Smooth muscle cell (in vitro differentiated cells): Measurements from ENCODE around the gene MIB1. TPM values are rescaled to one million over a fixed set of nuclear protein-coding genes. Genes with fewer than 3 reads are reported as not detected.

Experiments
- DNase-seq: peaks from one replicate; lab custom pipeline; 2025; ENCODE audit not compliant: unreplicated experiment; lab: John Stamatoyannopoulos, UW
- H2AFZ ChIP-seq: fragments of 200-600 bp; sonication (generic); 2 replicates; pipeline ENCODE4 v1.6.0; 2016; ENCODE audit warnings: antibody characterized with exemption, low read depth, mild to moderate bottlenecking
- H3F3A ChIP-seq: fragments of 200-600 bp; sonication (generic); 2 replicates; pipeline ENCODE4 v1.6.0; 2017; ENCODE audit warnings: antibody characterized with exemption, low read depth
- H3K27ac ChIP-seq: fragments of 200-600 bp; sonication (generic); 2 replicates; pipeline ENCODE4 v1.5.1; 2016; ENCODE audit warnings: low read depth, mild to moderate bottlenecking
- H3K27me3 ChIP-seq: fragments of 200-600 bp; sonication (generic); 2 replicates; pipeline ENCODE4 v1.6.1; 2016; ENCODE audit warnings: low read depth, mild to moderate bottlenecking
- H3K36me3 ChIP-seq: fragments of 200-600 bp; sonication (generic); 2 replicates; pipeline ENCODE4 v1.5.1; 2016; ENCODE audit warnings: low read depth
- H3K4me1 ChIP-seq: fragments of 200-600 bp; sonication (generic); 2 replicates; pipeline ENCODE4 v1.5.1; 2016; ENCODE audit warnings: low read depth
- H3K4me2 ChIP-seq: fragments of 200-600 bp; sonication (generic); 2 replicates; pipeline ENCODE4 v1.6.0; 2016; ENCODE audit warnings: mild to moderate bottlenecking
- H3K4me3 ChIP-seq: fragments of 200-600 bp; sonication (generic); 2 replicates; pipeline ENCODE4 v1.5.1; 2016; ENCODE audit warnings: mild to moderate bottlenecking
- H3K79me2 ChIP-seq: fragments of 200-600 bp; sonication (generic); 2 replicates; pipeline ENCODE4 v1.6.0; 2016; ENCODE audit warnings: low read depth, mild to moderate bottlenecking
- H3K9ac ChIP-seq: fragments of 200-600 bp; sonication (generic); 2 replicates; pipeline ENCODE4 v1.6.0; 2016; ENCODE audit warnings: low read depth
- H3K9me3 ChIP-seq: fragments of 200-600 bp; sonication (generic); replicated peaks from 2 replicates; pipeline ENCODE4 v1.5.1; 2016; ENCODE audit warnings: low read depth
- H4K20me1 ChIP-seq: fragments of 200-600 bp; sonication (generic); 2 replicates; pipeline ENCODE4 v1.6.0; 2016; ENCODE audit warnings: low read depth
- WGBS: methylation state at CpG from one replicate; pipeline ENCODE4 v1.1.7; 2016; ENCODE audit warnings: low lambda C conversion rate; 5-methylcytosine and 5-hydroxymethylcytosine counted together
- polyA plus RNA-seq: library from polyadenylated mRNA; unstranded; fragments of >200 nt; fragmentation: Nextera tagmentation; extraction: Ambion mirVana; gene quantifications from 2 replicates; pipeline ENCODE4 v1.2.1, GENCODE V29; 2016
- total RNA-seq: library from RNA; depleted of rRNA; stranded (reverse); fragments of >200 nt; gene quantifications from 2 replicates; pipeline ENCODE4 v1.2.3, GENCODE V29; 2014
- TF ChIP-seq, protein P1 (sequence below): fragments of 200-600 bp; sonication (generic); IDR thresholded peaks from 2 replicates; pipeline ENCODE4 v1.5.1; 2017; ENCODE audit warnings: borderline replicate concordance, mild to moderate bottlenecking, antibody characterized with exemption; ENCODE audit not compliant: insufficient read depth, poor library complexity, severe bottlenecking

The MIB1 gene
- total and polyA plus RNA-seq, 2 experiments from 2014 or later = 9.2 to 69.1 TPM

DNA sequence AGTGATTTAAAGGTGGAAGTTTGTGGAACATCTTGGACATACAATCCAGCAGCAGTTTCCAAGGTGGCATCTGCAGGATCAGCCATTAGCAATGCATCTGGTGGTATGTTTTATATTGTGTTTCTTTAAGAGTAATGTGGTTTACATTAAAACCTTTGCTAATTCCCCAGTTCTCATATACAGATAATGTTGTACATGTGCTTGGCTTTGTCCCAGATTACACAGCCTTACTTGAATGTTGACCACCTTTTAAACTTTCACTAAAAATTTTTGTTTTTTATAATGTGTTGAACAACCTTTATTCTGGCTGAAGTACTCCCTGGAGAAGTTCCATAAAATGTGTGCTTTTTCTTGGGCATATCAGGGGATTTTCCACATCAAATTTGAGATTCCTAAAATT lies 57.5 kb downstream of the MIB1 start:
- no peaks in the 10 kb centered on the region for H3K4me1 ChIP-seq
- no peak overlapping the region for H3K4me3 ChIP-seq
- H2AFZ ChIP-seq = no peak overlapping the region
- H3K9ac ChIP-seq = no peak overlapping the region
- no peak overlapping the region for H3K27ac ChIP-seq
- no peak for DNase-seq
- no peaks in the 10 kb centered on the region for H3K9me3 ChIP-seq
- H3F3A ChIP-seq = no peaks in the 10 kb centered on the region
- no peaks in the 10 kb centered on the region for H4K20me1 ChIP-seq
- H3K4me2 ChIP-seq = no peak overlapping the region
- H3K79me2 ChIP-seq = peaks cover 9% of the 10 kb centered on the region
- H3K36me3 ChIP-seq = no peaks in the 10 kb centered on the region
- TF ChIP-seq, protein P1, sequence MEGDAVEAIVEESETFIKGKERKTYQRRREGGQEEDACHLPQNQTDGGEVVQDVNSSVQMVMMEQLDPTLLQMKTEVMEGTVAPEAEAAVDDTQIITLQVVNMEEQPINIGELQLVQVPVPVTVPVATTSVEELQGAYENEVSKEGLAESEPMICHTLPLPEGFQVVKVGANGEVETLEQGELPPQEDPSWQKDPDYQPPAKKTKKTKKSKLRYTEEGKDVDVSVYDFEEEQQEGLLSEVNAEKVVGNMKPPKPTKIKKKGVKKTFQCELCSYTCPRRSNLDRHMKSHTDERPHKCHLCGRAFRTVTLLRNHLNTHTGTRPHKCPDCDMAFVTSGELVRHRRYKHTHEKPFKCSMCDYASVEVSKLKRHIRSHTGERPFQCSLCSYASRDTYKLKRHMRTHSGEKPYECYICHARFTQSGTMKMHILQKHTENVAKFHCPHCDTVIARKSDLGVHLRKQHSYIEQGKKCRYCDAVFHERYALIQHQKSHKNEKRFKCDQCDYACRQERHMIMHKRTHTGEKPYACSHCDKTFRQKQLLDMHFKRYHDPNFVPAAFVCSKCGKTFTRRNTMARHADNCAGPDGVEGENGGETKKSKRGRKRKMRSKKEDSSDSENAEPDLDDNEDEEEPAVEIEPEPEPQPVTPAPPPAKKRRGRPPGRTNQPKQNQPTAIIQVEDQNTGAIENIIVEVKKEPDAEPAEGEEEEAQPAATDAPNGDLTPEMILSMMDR = no peak
- H3K27me3 ChIP-seq = no peaks in the 10 kb centered on the region

DNA sequence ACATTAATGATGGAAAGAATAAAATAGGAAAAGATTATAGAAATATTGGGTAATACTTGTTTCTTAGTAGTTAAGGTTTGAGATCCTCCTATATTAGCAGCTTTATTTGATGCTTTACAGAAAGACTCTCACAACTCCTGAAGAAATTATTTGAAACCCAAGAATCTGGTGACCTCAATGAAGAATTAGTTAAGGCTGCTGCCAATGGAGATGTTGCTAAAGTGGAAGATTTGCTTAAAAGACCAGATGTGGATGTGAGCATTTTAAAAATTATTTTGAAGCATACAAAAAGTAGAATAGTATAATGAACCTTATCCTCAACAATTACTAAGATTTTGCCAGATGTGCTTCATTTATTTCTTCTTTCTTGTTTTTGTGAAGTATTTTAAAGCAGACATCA lies 59.1 kb downstream of the MIB1 start:
- peaks cover 9% of the 10 kb centered on the region for H3K79me2 ChIP-seq
- H3K9ac ChIP-seq = no peak overlapping the region
- no peaks in the 10 kb centered on the region for H3K27me3 ChIP-seq
- peaks cover 13% of the 10 kb centered on the region for H3K36me3 ChIP-seq
- no peak overlapping the region for H3K4me2 ChIP-seq
- H2AFZ ChIP-seq = no peak overlapping the region
- DNase-seq = no peak
- H4K20me1 ChIP-seq = no peaks in the 10 kb centered on the region
- H3K9me3 ChIP-seq = no peaks in the 10 kb centered on the region
- H3F3A ChIP-seq = no peaks in the 10 kb centered on the region
- H3K4me1 ChIP-seq = no peaks in the 10 kb centered on the region
- H3K27ac ChIP-seq = no peak overlapping the region
- no peak overlapping the region for H3K4me3 ChIP-seq
- TF ChIP-seq, protein P1 = no peak

DNA sequence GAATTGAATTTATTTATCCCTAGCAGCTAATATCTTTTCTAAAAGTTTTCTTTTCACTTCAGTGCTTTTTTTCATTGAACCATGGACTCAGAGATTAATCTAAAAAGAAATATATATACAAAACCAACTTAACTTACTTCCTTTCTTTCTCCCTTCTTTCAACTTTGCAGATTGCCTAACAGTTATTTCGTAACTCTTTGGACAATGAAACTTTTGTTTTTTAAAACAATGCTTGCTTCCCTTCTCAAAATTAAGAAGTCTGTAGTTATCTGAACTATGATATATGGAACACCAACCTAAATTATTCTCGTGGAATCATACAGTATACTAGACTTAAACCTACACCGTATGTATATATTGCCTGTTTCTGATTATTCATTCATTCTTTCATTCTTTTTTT lies 62.9 kb downstream of the MIB1 start:
- H3K27ac ChIP-seq = no peak overlapping the region
- no peak overlapping the region for H3K4me2 ChIP-seq
- H3K27me3 ChIP-seq = no peaks in the 10 kb centered on the region
- DNase-seq = no peak
- no peak overlapping the region for H2AFZ ChIP-seq
- WGBS = 94% methylated on average over 3 of the region's 3 CpGs
- no peaks in the 10 kb centered on the region for H3K4me1 ChIP-seq
- peaks cover 9% of the 10 kb centered on the region for H3K79me2 ChIP-seq
- no peaks in the 10 kb centered on the region for H3F3A ChIP-seq
- TF ChIP-seq, protein P1 = no peak
- H4K20me1 ChIP-seq = no peaks in the 10 kb centered on the region
- H3K4me3 ChIP-seq = no peak overlapping the region
- no peak overlapping the region for H3K9ac ChIP-seq
- peaks cover under 1% of the 10 kb centered on the region for H3K9me3 ChIP-seq
- H3K36me3 ChIP-seq = peaks cover 19% of the 10 kb centered on the region

DNA sequence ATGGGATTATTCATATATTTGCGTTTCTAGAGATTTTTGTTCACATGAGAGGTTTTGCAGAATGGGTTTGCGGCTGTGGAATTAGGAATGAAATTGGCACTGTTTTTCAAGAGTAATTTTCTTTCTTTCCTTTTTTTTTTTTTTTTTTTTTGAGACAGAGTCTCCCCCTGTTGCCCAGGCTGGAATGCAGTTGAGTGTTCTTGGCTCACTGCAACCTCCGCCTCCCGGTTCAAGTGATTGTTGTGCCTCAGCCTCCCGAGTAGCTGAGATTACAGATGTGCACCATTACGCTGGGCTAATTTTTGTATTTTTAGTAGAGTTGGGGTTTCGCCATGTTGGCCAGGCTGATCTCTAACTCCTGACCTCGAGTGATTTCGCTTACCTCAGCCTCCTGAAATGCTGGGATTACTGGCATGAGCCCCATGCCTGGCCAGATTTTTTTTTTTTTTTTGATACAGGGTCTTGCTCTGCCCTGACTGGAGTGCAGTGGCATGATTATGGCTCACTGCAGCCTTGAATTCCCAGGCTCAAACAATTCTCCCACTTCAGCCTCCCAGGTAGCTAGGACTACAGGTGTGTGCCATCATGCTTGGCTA lies 65.3 kb downstream of the MIB1 start:
- no peaks in the 10 kb centered on the region for H3F3A ChIP-seq
- H3K27me3 ChIP-seq = no peaks in the 10 kb centered on the region
- DNase-seq = no peak
- WGBS = 96% methylated on average over 9 of the region's 9 CpGs
- peaks cover 42% of the 10 kb centered on the region for H3K36me3 ChIP-seq
- no peak overlapping the region for H3K4me3 ChIP-seq
- no peaks in the 10 kb centered on the region for H3K4me1 ChIP-seq
- H3K4me2 ChIP-seq = no peak overlapping the region
- TF ChIP-seq, protein P1 = no peak
- H3K79me2 ChIP-seq = no peaks in the 10 kb centered on the region
- H4K20me1 ChIP-seq = no peaks in the 10 kb centered on the region
- H3K9ac ChIP-seq = no peak overlapping the region
- no peak overlapping the region for H2AFZ ChIP-seq
- H3K9me3 ChIP-seq = peaks cover 18% of the 10 kb centered on the region
- no peak overlapping the region for H3K27ac ChIP-seq
